HEK293T (cell line): ENCODE data around the gene MAPK1.
A peak's percentile ranks its signal among the peaks of the same experiment; 100 is the strongest.

Experiments
- CTCF ChIA-PET: fragments of 350-600 bp; formaldehyde crosslinking; extraction: SDS; loops from one replicate; lab custom pipeline; 2021; ENCODE audit warnings: antibody characterized with exemption, inconsistent platforms; lab: Yijun Ruan, JAX
- POLR2A ChIA-PET: fragments of 350-600 bp; formaldehyde crosslinking; extraction: SDS; loops from one replicate; lab custom pipeline; 2020; ENCODE audit warnings: antibody characterized with exemption, inconsistent platforms; lab: Yijun Ruan, JAX
- DNase-seq: peaks from one replicate; pipeline ENCODE4 v3.0.0; 2012; ENCODE audit warnings: mixed read lengths; ENCODE audit errors: extremely low spot score
- ARNT ChIP-seq: fragments of 450-650 bp; IDR thresholded peaks from 2 replicates; pipeline ENCODE4 v1.6.1; 2017; ENCODE audit warnings: mild to moderate bottlenecking
- BHLHE40 ChIP-seq: fragments of 450-650 bp; IDR thresholded peaks from 2 replicates; pipeline ENCODE4 v1.6.1; 2016; ENCODE audit warnings: mild to moderate bottlenecking, moderate library complexity, borderline replicate concordance
- CTBP1 ChIP-seq: fragments of 450-650 bp; IDR thresholded peaks from 2 replicates; pipeline ENCODE4 v1.6.1; 2016; ENCODE audit warnings: borderline replicate concordance
- ELF4 ChIP-seq: fragments of 450-650 bp; IDR thresholded peaks from 2 replicates; pipeline ENCODE4 v1.6.1; 2017; ENCODE audit warnings: antibody characterized with exemption
- FOXA1 ChIP-seq: fragments of 450-650 bp; IDR thresholded peaks from 2 replicates; pipeline ENCODE4 v1.6.1; 2016; ENCODE audit warnings: mild to moderate bottlenecking
- FOXK2 ChIP-seq: fragments of 450-650 bp; IDR thresholded peaks from 2 replicates; pipeline ENCODE4 v1.6.1; 2016; ENCODE audit warnings: mild to moderate bottlenecking
- FOXM1 ChIP-seq: fragments of 450-650 bp; IDR thresholded peaks from 2 replicates; pipeline ENCODE4 v1.6.1; 2017; ENCODE audit warnings: mild to moderate bottlenecking, borderline replicate concordance
- HDGF ChIP-seq: fragments of 450-650 bp; IDR thresholded peaks from 2 replicates; pipeline ENCODE4 v1.6.1; 2017; ENCODE audit warnings: antibody characterized with exemption, borderline replicate concordance
- L3MBTL2 ChIP-seq: fragments of 450-650 bp; conservative IDR thresholded peaks from 2 replicates; pipeline ENCODE4 v1.6.1; 2016; ENCODE audit warnings: mild to moderate bottlenecking
- LEF1 ChIP-seq: fragments of 450-650 bp; IDR thresholded peaks from 2 replicates; pipeline ENCODE4 v1.6.1; 2017; ENCODE audit warnings: mild to moderate bottlenecking, borderline replicate concordance
- NFRKB ChIP-seq: fragments of 450-650 bp; IDR thresholded peaks from 2 replicates; pipeline ENCODE4 v1.6.1; 2016; ENCODE audit warnings: mild to moderate bottlenecking, moderate library complexity
- SP1 ChIP-seq: fragments of 450-650 bp; IDR thresholded peaks from 2 replicates; pipeline ENCODE4 v1.6.1; 2017
- SUZ12 ChIP-seq: fragments of 450-650 bp; IDR thresholded peaks from 2 replicates; pipeline ENCODE4 v1.6.1; 2016; ENCODE audit warnings: mild to moderate bottlenecking
- TARDBP ChIP-seq: fragments of 450-650 bp; IDR thresholded peaks from 2 replicates; pipeline ENCODE4 v1.6.1; 2016
- ZNF384 ChIP-seq: fragments of 450-650 bp; IDR thresholded peaks from 2 replicates; pipeline ENCODE4 v1.6.1; 2016
- TF ChIP-seq, protein P1 (sequence below): fragments of 450-650 bp; IDR thresholded peaks from 2 replicates; pipeline ENCODE4 v1.6.1; 2016

MAPK1 gene

DNA sequence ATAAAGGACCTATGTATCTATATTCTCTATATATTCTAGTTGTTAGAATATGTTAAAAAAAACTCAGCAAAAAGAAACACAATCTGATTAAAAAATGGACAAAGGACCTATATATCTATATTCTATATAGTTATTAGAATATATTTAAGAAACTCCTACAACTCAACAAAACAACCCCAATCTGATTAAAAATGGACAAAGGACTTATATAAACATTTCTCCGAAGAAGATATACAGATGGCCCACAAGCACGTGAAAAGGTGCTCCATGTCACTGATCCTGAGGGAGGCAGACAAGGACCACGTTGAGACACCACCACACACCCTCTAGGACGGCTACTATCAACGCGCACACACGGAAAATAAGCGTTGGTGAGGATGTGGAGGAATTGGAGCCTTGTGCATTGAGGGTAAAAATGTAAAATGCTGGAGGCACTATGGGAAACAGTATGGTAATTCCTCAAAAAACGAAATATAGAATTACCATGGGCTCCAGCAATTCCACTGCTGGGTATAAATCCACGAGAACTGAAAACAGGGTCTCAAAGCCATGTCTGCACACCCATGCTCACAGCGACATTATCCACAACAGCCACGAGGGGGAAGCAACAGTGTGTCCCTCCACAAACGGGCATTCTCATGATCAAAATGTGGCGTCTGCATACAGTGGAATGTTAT, 154.6 kb downstream of the MAPK1 start:
- DNase-seq = peak; percentile 86
- ChIA-PET POLR2A (interaction anchor here (1.1 kb wide), 1 partner anchor 225 kb away, joined by 3 read pairs; no protein-coding TSS in a partner anchor), CTCF (interaction anchor here (1.0 to 1.6 kb wide), 2 partner anchors 22 to 225 kb away, joined by 3 to 5 read pairs; partner anchors contain the start of gene YPEL1)
- TF ChIP-seq ZNF384 (no peak), BHLHE40 (no peak), L3MBTL2 (no peak), SUZ12 (no peak), LEF1 (no peak), HDGF (no peak), NFRKB (no peak), ARNT (no peak), CTBP1 (no peak), FOXA1 (no peak), FOXM1 (no peak), SP1 (no peak), TARDBP (no peak), FOXK2 (no peak)
- TF ChIP-seq, protein P1, sequence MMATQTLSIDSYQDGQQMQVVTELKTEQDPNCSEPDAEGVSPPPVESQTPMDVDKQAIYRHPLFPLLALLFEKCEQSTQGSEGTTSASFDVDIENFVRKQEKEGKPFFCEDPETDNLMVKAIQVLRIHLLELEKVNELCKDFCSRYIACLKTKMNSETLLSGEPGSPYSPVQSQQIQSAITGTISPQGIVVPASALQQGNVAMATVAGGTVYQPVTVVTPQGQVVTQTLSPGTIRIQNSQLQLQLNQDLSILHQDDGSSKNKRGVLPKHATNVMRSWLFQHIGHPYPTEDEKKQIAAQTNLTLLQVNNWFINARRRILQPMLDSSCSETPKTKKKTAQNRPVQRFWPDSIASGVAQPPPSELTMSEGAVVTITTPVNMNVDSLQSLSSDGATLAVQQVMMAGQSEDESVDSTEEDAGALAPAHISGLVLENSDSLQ = no peak

GRCh38 chr22:21711851-21712250, 155.6 kb downstream of the MAPK1 start:
- TF ChIP-seq ARNT (no peak), FOXA1 (no peak), SP1 (no peak), SUZ12 (no peak), BHLHE40 (no peak), HDGF (no peak), NFRKB (no peak), L3MBTL2 (no peak), ZNF384 (no peak), CTBP1 (no peak), FOXM1 (no peak), TARDBP (no peak), LEF1 (no peak), ELF4 (no peak), FOXK2 (no peak)
- TF ChIP-seq, protein P1 = no peak
- DNase-seq = no peak
- ChIA-PET POLR2A (no interaction called here), CTCF (interaction anchor here (1.1 kb wide), 1 partner anchor 227 kb away, joined by 4 read pairs; no protein-coding TSS in a partner anchor)

DNA sequence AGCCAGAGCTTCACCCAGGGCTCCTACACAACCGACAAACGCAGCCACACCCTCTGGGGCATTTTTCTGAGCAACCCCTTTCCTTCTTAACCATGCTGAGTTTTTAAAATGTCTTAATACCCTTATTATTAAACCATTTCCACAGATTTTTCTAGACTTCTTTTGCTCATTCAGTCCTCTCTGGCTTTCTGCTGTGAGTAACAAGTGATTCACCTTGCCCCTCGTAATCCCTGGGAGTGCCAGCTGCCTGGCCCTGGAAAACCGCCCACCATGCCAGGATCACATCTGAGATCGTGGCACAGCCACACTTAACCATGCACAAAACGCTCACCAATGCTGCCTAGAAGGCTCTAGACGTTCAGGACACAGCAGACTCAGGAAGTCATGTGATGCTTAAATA, 157.3 kb downstream of the MAPK1 start:
- TF ChIP-seq HDGF (no peak), ZNF384 (no peak), FOXM1 (no peak), TARDBP (no peak), BHLHE40 (no peak), CTBP1 (no peak), ELF4 (no peak), FOXA1 (no peak), ARNT (no peak), SUZ12 (no peak), SP1 (no peak), NFRKB (no peak), LEF1 (no peak)
- TF ChIP-seq, protein P1 = no peak
- no peak for DNase-seq
- POLR2A ChIA-PET = no interaction called here
- CTCF ChIA-PET = no interaction called here

DNA sequence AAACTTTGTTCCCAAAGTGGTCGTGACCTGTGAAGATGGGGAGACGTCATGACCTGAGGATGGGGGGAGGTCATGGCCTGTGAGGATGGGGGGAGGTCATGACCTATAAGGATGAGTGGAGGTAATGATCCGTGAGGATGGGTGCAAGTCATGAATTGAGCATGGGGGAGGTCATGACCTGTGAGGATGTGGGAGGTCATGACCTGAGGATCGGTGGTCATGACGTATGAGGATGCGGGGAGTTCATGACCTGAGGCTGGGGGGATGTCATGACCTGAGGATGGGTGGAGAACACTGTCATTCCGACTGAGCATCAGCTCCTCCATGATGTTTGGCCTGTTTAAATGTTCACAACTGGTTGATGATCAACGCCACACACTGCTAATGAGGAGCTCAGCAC, 157.8 kb downstream of the MAPK1 start:
- TF ChIP-seq CTBP1 = no peak
- no peak for DNase-seq
- ChIA-PET POLR2A (no interaction called here), CTCF (no interaction called here)

DNA sequence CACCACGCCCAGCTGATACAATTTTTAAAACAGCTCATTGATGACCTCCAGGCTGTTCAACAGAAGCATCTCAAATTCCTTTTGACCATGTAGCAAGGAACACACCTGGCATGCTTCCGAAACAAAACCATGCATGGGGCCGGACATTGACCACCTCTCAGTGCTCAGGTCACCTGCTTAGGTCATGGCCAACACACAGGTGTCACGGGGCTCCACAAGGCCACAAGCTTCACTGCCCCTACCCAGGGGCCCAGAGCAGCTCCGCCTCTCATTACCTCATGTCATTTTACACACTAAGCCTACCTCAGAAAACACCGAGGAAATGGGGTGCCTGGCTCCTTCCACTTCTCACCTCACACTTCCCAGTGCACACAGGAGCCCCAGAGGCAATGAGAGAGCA, 158.5 kb downstream of the MAPK1 start:
- CTCF ChIA-PET = interaction anchor here (0.6 kb wide), 1 partner anchor 195 kb away, joined by 6 read pairs; no protein-coding TSS in a partner anchor
- DNase-seq = no peak
- TF ChIP-seq HDGF (no peak), ZNF384 (no peak), BHLHE40 (no peak), ARNT (no peak), ELF4 (no peak), LEF1 (no peak), L3MBTL2 (no peak)
- POLR2A ChIA-PET = interaction anchor here (1.1 kb wide), 1 partner anchor 27 kb away, joined by 4 read pairs; the partner anchor contains the start of gene YPEL1

GRCh38 chr22:21707677-21708076, 159.8 kb downstream of the MAPK1 start:
- no peak for DNase-seq
- ChIA-PET CTCF (no interaction called here), POLR2A (interaction anchor here (0.5 to 1.1 kb wide), 2 partner anchors 8 to 28 kb away, joined by 3 to 4 read pairs; partner anchors contain the start of gene YPEL1)
- TF ChIP-seq LEF1 = no peak
- TF ChIP-seq ELF4 = no peak
- no peak for TF ChIP-seq BHLHE40
- TF ChIP-seq HDGF = no peak
- TF ChIP-seq FOXK2 = no peak
- TF ChIP-seq NFRKB = no peak
- TF ChIP-seq ARNT = no peak
- TF ChIP-seq FOXA1 = no peak
- TF ChIP-seq TARDBP = no peak
- no peak for TF ChIP-seq L3MBTL2
- no peak for TF ChIP-seq SP1
- TF ChIP-seq CTBP1 = no peak
- TF ChIP-seq FOXM1 = no peak
- TF ChIP-seq SUZ12 = no peak
- TF ChIP-seq, protein P1 = no peak
- TF ChIP-seq ZNF384 = no peak
